Endothelial cell (in vitro differentiated cells): Measurements from ENCODE around the gene CUBN. TPM values are rescaled to one million over a fixed set of nuclear protein-coding genes. Genes with fewer than 3 reads are reported as not detected.

Experiments
- DNase-seq: peaks from one replicate; pipeline ENCODE4 v3.0.0; 2021; ENCODE audit warnings: low spot score
- H3K27ac Mint-ChIP-seq: one replicate; pipeline ENCODE4 v1.8.0; 2021; ENCODE audit warnings: mixed read lengths, inconsistent platforms; ENCODE audit not compliant: unreplicated experiment
- H3K27me3 Mint-ChIP-seq: one replicate; pipeline ENCODE4 v1.8.0; 2021; ENCODE audit warnings: mild to moderate bottlenecking, moderate library complexity, mixed read lengths, inconsistent platforms; ENCODE audit not compliant: unreplicated experiment
- H3K36me3 Mint-ChIP-seq: one replicate; pipeline ENCODE4 v1.8.0; 2021; ENCODE audit warnings: mild to moderate bottlenecking, low read depth, mixed read lengths, inconsistent platforms; ENCODE audit not compliant: unreplicated experiment
- H3K4me1 Mint-ChIP-seq: one replicate; pipeline ENCODE4 v1.8.0; 2021; ENCODE audit warnings: mild to moderate bottlenecking, mixed read lengths, inconsistent platforms; ENCODE audit not compliant: unreplicated experiment
- H3K4me3 Mint-ChIP-seq: one replicate; pipeline ENCODE4 v1.8.0; 2021; ENCODE audit warnings: mild to moderate bottlenecking, mixed read lengths, inconsistent platforms; ENCODE audit not compliant: unreplicated experiment
- H3K9me3 Mint-ChIP-seq: one replicate; pipeline ENCODE4 v1.8.0; 2021; ENCODE audit warnings: mixed read lengths, inconsistent platforms; ENCODE audit not compliant: unreplicated experiment
- CTCF ChIP-seq: fragments of 200-600 bp; sonication (generic); IDR thresholded peaks from one replicate; pipeline ENCODE4 v1.5.0; 2021; ENCODE audit warnings: antibody characterized with exemption; ENCODE audit not compliant: unreplicated experiment
- total RNA-seq: library from RNA; stranded (reverse); fragmentation: NEBNext Ultra II Directional; extraction: Animal tissue kit (Norgen Biotek cat#: 25700); gene quantifications from one replicate; pipeline ENCODE4 v1.2.1, GENCODE V29; 2021; ENCODE audit not compliant: unreplicated experiment

Gene CUBN
- total RNA-seq, 1 donor from 2014 or later = 8.8 TPM

GRCh38 chr10:16777473-16778370, 351.9 kb downstream of the CUBN start:
- Mint-ChIP-seq H3K36me3 (no peaks in the 10 kb centered on the region), H3K27me3 (peaks cover 8% of the 10 kb centered on the region), H3K4me3 (peak overlapping the region; percentile 1), H3K27ac (peak overlapping the region; percentile 99), H3K9me3 (no peaks in the 10 kb centered on the region), H3K4me1 (peaks cover 52% of the 10 kb centered on the region)
- DNase-seq = peak; percentile 51
- TF ChIP-seq CTCF = peak; percentile 97

- Mint-ChIP-seq H3K36me3 (no peaks in the 10 kb centered on the region), H3K27ac (peak overlapping the region; percentile 99), H3K27me3 (peaks cover 8% of the 10 kb centered on the region), H3K4me1 (peaks cover 57% of the 10 kb centered on the region), H3K4me3 (peak overlapping the region; percentile 1), H3K9me3 (no peaks in the 10 kb centered on the region)
- no peak for DNase-seq
- no peak for TF ChIP-seq CTCF
Measured at GRCh38 chr10:16776896-16777295, 352.7 kb downstream of the CUBN start.

Other genes with a start within 250 kb of the CUBN start
- gene TRDMT1, start 71.9 kb upstream of the CUBN start, total RNA-seq = 17.7 TPM
- 6,235 TPM for gene VIM, start 98.4 kb upstream of the CUBN start, total RNA-seq